GM12878 (cell line): ENCODE measurements around the gene RXFP1. TPM values are rescaled to one million over a fixed set of nuclear protein-coding genes. Genes with fewer than 3 reads are reported as not detected.

ENCODE experiments used
- ATAC-seq: fragments of 200-7000 bp; cut with Tn5 transposase; 3 replicates; pipeline ENCODE4 v1.9.1; 2020; ENCODE audit warnings: mild to moderate bottlenecking, moderate library complexity
- BruUV-seq: library from RNA; stranded (reverse); fragments of 400-500 nt; replicated peaks from 2 replicates; lab custom pipeline; 2021; lab: Mats Ljungman, UMichigan
- CTCF ChIA-PET: fragments of 300-600 bp; sonication (Branson Sonifier 250); formaldehyde crosslinking; extraction: SDS; loops from one replicate; lab custom pipeline; 2021; ENCODE audit warnings: inconsistent platforms; lab: Yijun Ruan, JAX
- POLR2A ChIA-PET: fragments of 350-600 bp; formaldehyde crosslinking; extraction: SDS; loops from one replicate; lab custom pipeline; 2021; ENCODE audit warnings: inconsistent platforms; lab: Charles Lee
- RAD21 ChIA-PET: fragments of 300-600 bp; sonication (Branson Sonifier 250); formaldehyde crosslinking; loops from one replicate; lab custom pipeline; 2023; ENCODE audit warnings: antibody characterized with exemption; ENCODE audit not compliant: unreplicated experiment; lab: Charles Lee
- SMC1A ChIA-PET: fragments of 300-600 bp; sonication (Branson Sonifier 250); formaldehyde crosslinking; loops from one replicate; lab custom pipeline; 2023; ENCODE audit not compliant: unreplicated experiment, uncharacterized antibody; lab: Charles Lee
- DNase-seq: peaks from one replicate; pipeline ENCODE4 v3.0.0-alpha.2; 2011; ENCODE audit warnings: low read depth, low spot score
- FAIRE-seq: peaks from 3 replicates; lab custom pipeline; 2011; peaks lifted over from hg19 to GRCh38; lab: Jason Lieb, UNC
- H2AFZ ChIP-seq: 2 replicates; pipeline ENCODE4 v1.6.0; 2011; ENCODE audit warnings: low read depth, low read length, control low read depth; ENCODE audit not compliant: control insufficient read depth
- H3K27ac ChIP-seq: 2 replicates; pipeline ENCODE4 v1.5.1; 2011; ENCODE audit warnings: control low read depth; ENCODE audit not compliant: control insufficient read depth, insufficient read depth
- H3K27me3 ChIP-seq, 2 experiments: replicated peaks in 1 of 2; 2 replicates each; pipeline versions ENCODE4 v1.6.0 to v1.6.1; 2011; ENCODE audit warnings: low read length in 1 of 2; ENCODE audit not compliant: control insufficient read depth in 2 of 2, insufficient read depth in 2 of 2
- H3K36me3 ChIP-seq, 2 experiments: 2 replicates each; pipeline ENCODE4 v1.5.1; 2011; ENCODE audit warnings: low read length in 1 of 2; ENCODE audit not compliant: control insufficient read depth in 2 of 2, insufficient read depth in 2 of 2
- H3K4me1 ChIP-seq: 2 replicates; pipeline ENCODE4 v1.6.1; 2011; ENCODE audit warnings: mild to moderate bottlenecking, low read length, moderate library complexity, mixed read lengths; ENCODE audit not compliant: control insufficient read depth, insufficient read depth
- H3K4me2 ChIP-seq: 2 replicates; pipeline ENCODE4 v1.6.0; 2011; ENCODE audit warnings: control low read depth; ENCODE audit not compliant: control insufficient read depth, insufficient read depth
- H3K4me3 ChIP-seq: fragments of 200-600 bp; sonication (generic); 2 replicates; pipeline ENCODE4 v1.5.1; 2016
- H3K79me2 ChIP-seq: 2 replicates; pipeline ENCODE4 v1.6.0; 2011; ENCODE audit warnings: low read length; ENCODE audit not compliant: control insufficient read depth, insufficient read depth
- H3K9ac ChIP-seq: 2 replicates; pipeline ENCODE4 v1.8.0; 2011; ENCODE audit warnings: low read length, control low read depth, mixed read lengths; ENCODE audit not compliant: control insufficient read depth, insufficient read depth
- H3K9me3 ChIP-seq: replicated peaks from 3 replicates; pipeline ENCODE4 v1.5.1; 2011; ENCODE audit warnings: mild to moderate bottlenecking, low read length; ENCODE audit not compliant: control insufficient read depth, insufficient read depth
- H4K20me1 ChIP-seq: 2 replicates; pipeline ENCODE4 v1.6.0; 2011; ENCODE audit not compliant: control insufficient read depth, insufficient read depth
- CBX3 ChIP-seq: fragments of 200-600 bp; sonication (generic); IDR thresholded peaks from 2 replicates; pipeline ENCODE4 v1.6.1; 2016; ENCODE audit warnings: low read depth, borderline replicate concordance
- CBX5 ChIP-seq: sonication (generic); IDR thresholded peaks from 2 replicates; pipeline ENCODE4 v1.6.1; 2016; ENCODE audit warnings: low read depth, moderate library complexity, mild to moderate bottlenecking, inconsistent platforms
- CEBPB ChIP-seq, 2 experiments: fragments of 150-350 bp in 1 of 2; IDR thresholded peaks; 2 replicates each; pipeline ENCODE4 v1.6.1; 2012 to 2014; ENCODE audit warnings: low read depth in 2 of 2, low read length in 2 of 2, borderline replicate concordance in 1 of 2, inconsistent platforms in 1 of 2
- FOXM1 ChIP-seq: IDR thresholded peaks from 2 replicates; pipeline ENCODE4 v1.6.1; 2012; ENCODE audit warnings: low read depth, mild to moderate bottlenecking, inconsistent platforms, low read length, moderate library complexity
- HDAC6 ChIP-seq: fragments of 200-600 bp; sonication (generic); IDR thresholded peaks from one replicate; pipeline ENCODE4 v1.8.0; 2017; ENCODE audit warnings: antibody characterized with exemption; ENCODE audit not compliant: unreplicated experiment
- JUNB ChIP-seq: IDR thresholded peaks from 2 replicates; pipeline ENCODE4 v1.6.1; 2016; ENCODE audit warnings: antibody characterized with exemption, mild to moderate bottlenecking
- KLF5 ChIP-seq: fragments of 450-650 bp; IDR thresholded peaks from 2 replicates; pipeline ENCODE4 v1.6.1; 2014; ENCODE audit warnings: mild to moderate bottlenecking; ENCODE audit not compliant: partially characterized antibody
- MEF2B ChIP-seq: fragments of 450-650 bp; IDR thresholded peaks from 2 replicates; pipeline ENCODE4 v1.6.1; 2018; ENCODE audit warnings: mild to moderate bottlenecking, moderate library complexity; ENCODE audit not compliant: partially characterized antibody, poor library complexity, severe bottlenecking
- NR2F1 ChIP-seq: fragments of 450-650 bp; conservative IDR thresholded peaks from 2 replicates; pipeline ENCODE4 v1.6.1; 2017; ENCODE audit warnings: mild to moderate bottlenecking
- RFX5 ChIP-seq: IDR thresholded peaks from 2 replicates; pipeline ENCODE4 v1.6.1; 2011; ENCODE audit warnings: low read depth, low read length, improper control_type of control experiment
- SIX5 ChIP-seq: IDR thresholded peaks from 2 replicates; pipeline ENCODE4 v1.6.1; 2011; ENCODE audit warnings: mild to moderate bottlenecking, low read depth, low read length, moderate library complexity; ENCODE audit not compliant: severe bottlenecking
- STAT1 ChIP-seq: fragments of 450-650 bp; conservative IDR thresholded peaks from 2 replicates; pipeline ENCODE4 v1.6.1; 2014; ENCODE audit warnings: antibody characterized with exemption, mild to moderate bottlenecking
- ZBED1 ChIP-seq: IDR thresholded peaks from 2 replicates; pipeline ENCODE4 v1.6.1; 2016; ENCODE audit warnings: borderline replicate concordance
- WGBS: methylation state at CpG from one replicate; pipeline ENCODE4 v1.1.6; 2016; ENCODE audit warnings: low lambda C conversion rate; ENCODE audit not compliant: insufficient replicate concordance, insufficient coverage; ENCODE audit errors: missing lambda C conversion rate; 5-methylcytosine and 5-hydroxymethylcytosine counted together
- in situ Hi-C: fragments of 300-500 bp; cut with MboI; formaldehyde crosslinking; loops from 9 replicates; pipeline ENCODE4 v1.14.3; 2018; ENCODE audit warnings: mixed read lengths
- intact Hi-C: fragments of 100-400 bp; cut with micrococcal nuclease; formaldehyde crosslinking; loops from one replicate; pipeline ENCODE4 v1.14.2; 2022; ENCODE audit not compliant: unreplicated experiment
- polyA plus RNA-seq, 11 experiments: library from polyadenylated mRNA; depleted of rRNA in 4 of 11; unstranded in 6 of 11; stranded (reverse) in 5 of 11; fragments of >200 nt; fragmentation: Nextera tagmentation in 4 of 11; fragmentation: Illumina TruSeq in 1 of 11; extraction: Ambion mirVana in 4 of 11; extraction: Trizol in 1 of 11; gene quantifications; 1 replicate in 1 of 11; 2 replicates in 10 of 11; pipeline versions ENCODE4 v1.2.1 to v1.2.3, GENCODE V29; 2011 to 2016; ENCODE audit warnings: inconsistent platforms in 2 of 11, missing spikeins in 2 of 11, low read depth in 1 of 11
- total RNA-seq, 4 experiments: library from RNA; depleted of rRNA in 3 of 4; stranded (reverse); fragments of >200 nt in 3 of 4; fragmentation: Illumina TruSeq in 1 of 4; extraction: Trizol in 1 of 4; gene quantifications; 2 replicates each; pipeline versions ENCODE4 v1.2.1 to v1.2.3, GENCODE V29; 2013 to 2021
- TF ChIP-seq, protein P1 (sequence below): IDR thresholded peaks from 2 replicates; pipeline ENCODE4 v1.6.1; 2012; ENCODE audit warnings: low read depth, low read length, improper control_type of control experiment
- TF ChIP-seq, protein P2 (sequence below): IDR thresholded peaks from 2 replicates; pipeline ENCODE4 v1.6.1; 2011; ENCODE audit warnings: borderline replicate concordance, low read depth, mild to moderate bottlenecking, moderate library complexity, mixed read lengths, low read length; ENCODE audit not compliant: insufficient read depth; ENCODE audit errors: extremely low read length
- TF ChIP-seq, protein P3 (sequence below): IDR thresholded peaks from 2 replicates; pipeline ENCODE4 v1.6.1; 2012; ENCODE audit warnings: low read length, inconsistent platforms

Gene RXFP1
- total and polyA plus RNA-seq, 10 of the 15 experiments (the other 5 are each of a cell fraction or from before 2014, with no cell fraction given), result 0.12 TPM; not detected in 9

DNA sequence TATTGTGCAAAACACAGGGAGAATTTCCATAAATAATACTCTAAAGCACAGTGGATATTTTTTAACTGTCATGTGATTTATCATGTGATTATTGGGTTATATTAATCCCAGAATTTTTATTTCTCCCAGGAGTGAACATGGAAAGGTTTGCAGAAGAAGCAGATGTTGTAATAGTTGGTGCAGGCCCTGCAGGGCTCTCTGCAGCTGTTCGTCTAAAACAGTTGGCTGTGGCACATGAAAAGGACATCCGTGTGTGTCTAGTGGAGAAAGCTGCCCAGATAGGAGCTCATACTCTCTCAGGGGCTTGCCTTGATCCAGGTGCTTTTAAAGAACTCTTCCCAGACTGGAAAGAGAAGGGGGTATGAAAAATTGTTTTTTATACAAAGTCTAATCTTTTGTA lies 160.4 kb downstream of the RXFP1 start:
- Histone ChIP-seq H3K4me3 (no peak overlapping the region), H3K36me3 (no peaks in the 10 kb centered on the region; a peak in 1 of 4 replicates), H3K4me2 (no peak overlapping the region), H2AFZ (no peak overlapping the region), H3K9ac (no peak overlapping the region)
- ChIA-PET POLR2A (no interaction called here), RAD21 (no interaction called here)
- ATAC-seq, result no peak
- intact Hi-C loops, result no loop called here
- TF ChIP-seq, protein P1, sequence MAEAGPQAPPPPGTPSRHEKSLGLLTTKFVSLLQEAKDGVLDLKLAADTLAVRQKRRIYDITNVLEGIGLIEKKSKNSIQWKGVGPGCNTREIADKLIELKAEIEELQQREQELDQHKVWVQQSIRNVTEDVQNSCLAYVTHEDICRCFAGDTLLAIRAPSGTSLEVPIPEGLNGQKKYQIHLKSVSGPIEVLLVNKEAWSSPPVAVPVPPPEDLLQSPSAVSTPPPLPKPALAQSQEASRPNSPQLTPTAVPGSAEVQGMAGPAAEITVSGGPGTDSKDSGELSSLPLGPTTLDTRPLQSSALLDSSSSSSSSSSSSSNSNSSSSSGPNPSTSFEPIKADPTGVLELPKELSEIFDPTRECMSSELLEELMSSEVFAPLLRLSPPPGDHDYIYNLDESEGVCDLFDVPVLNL, result no peak
- TF ChIP-seq RFX5 (no peak), SIX5 (no peak), NR2F1 (no peak), STAT1 (no peak), JUNB (no peak), MEF2B (no peak), HDAC6 (no peak), ZBED1 (no peak), CEBPB (IDR thresholded peaks at IDR 0.05; ENCODE audit: borderline replicate concordance in 1 of 2, low read depth in 2 of 2, low read length in 2 of 2) (no peak), CBX5 (no peak), KLF5 (no peak), CBX3 (no peak), FOXM1 (no peak)
- TF ChIP-seq, protein P2, sequence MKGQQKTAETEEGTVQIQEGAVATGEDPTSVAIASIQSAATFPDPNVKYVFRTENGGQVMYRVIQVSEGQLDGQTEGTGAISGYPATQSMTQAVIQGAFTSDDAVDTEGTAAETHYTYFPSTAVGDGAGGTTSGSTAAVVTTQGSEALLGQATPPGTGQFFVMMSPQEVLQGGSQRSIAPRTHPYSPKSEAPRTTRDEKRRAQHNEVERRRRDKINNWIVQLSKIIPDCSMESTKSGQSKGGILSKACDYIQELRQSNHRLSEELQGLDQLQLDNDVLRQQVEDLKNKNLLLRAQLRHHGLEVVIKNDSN, result no peak
- TF ChIP-seq, protein P3, sequence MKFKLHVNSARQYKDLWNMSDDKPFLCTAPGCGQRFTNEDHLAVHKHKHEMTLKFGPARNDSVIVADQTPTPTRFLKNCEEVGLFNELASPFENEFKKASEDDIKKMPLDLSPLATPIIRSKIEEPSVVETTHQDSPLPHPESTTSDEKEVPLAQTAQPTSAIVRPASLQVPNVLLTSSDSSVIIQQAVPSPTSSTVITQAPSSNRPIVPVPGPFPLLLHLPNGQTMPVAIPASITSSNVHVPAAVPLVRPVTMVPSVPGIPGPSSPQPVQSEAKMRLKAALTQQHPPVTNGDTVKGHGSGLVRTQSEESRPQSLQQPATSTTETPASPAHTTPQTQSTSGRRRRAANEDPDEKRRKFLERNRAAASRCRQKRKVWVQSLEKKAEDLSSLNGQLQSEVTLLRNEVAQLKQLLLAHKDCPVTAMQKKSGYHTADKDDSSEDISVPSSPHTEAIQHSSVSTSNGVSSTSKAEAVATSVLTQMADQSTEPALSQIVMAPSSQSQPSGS, result no peak
- TF ChIP-seq, all 136 proteins: peak for 0
- no peak overlapping the region for H3K27ac ChIP-seq
- CTCF ChIA-PET, result no interaction called here
- FAIRE-seq (no peak), DNase-seq (no peak)
- whole genome bisulfite sequencing, result 53% methylated on average over 2 of the region's 2 CpGs
- H4K20me1 ChIP-seq, result no peaks in the 10 kb centered on the region
- H3K4me1 ChIP-seq, result no peaks in the 10 kb centered on the region
- SMC1A ChIA-PET, result no interaction called here
- H3K27me3 ChIP-seq, result no peaks in the 10 kb centered on the region
- no peaks in the 10 kb centered on the region for H3K79me2 ChIP-seq
- in situ Hi-C loops, result no loop called here
- no peaks in the 10 kb centered on the region for H3K9me3 ChIP-seq
- BruUV-seq, result no TSS peak
